ENCODE results near the gene NRROS. TPM values are rescaled to one million over a fixed set of nuclear protein-coding genes. Genes with fewer than 3 reads are reported as not detected.

Gene NRROS
- total RNA-seq, 1 experiment from 2014 or later: 0.99 TPM

DNA sequence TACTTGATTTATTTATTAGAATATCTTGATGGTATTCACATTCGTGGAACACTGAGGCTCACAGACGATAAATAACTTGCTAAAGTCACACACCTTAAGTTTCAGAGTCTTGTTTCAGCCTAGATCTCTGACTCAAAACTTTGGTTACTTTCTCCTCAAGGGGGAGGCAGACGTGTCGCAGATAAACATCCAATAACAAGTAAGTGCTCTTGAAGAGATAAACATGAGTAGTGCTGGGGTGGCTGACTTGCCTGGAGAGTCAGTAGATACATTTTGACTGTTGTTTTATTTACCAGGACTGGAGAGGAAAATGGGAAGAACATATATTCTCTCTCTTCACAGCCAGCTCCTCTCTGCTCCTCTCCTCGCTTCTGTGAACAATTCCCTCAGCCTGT is 39.8 kb upstream of the NRROS start:
- Mint-ChIP-seq H3K36me3 (ENCODE audit: insufficient read depth, unreplicated experiment) (no peaks in the 10 kb centered on the region), H3K27ac (ENCODE audit: unreplicated experiment) (no peak overlapping the region), H3K4me3 (ENCODE audit: low read depth, unreplicated experiment) (no peak overlapping the region), H3K4me1 (ENCODE audit: low read depth, unreplicated experiment) (no peaks in the 10 kb centered on the region), H3K27me3 (ENCODE audit: unreplicated experiment) (peaks cover 34% of the 10 kb centered on the region), H3K9me3 (ENCODE audit: low read depth, unreplicated experiment) (no peaks in the 10 kb centered on the region)
- CTCF ChIA-PET: no interaction called here
- no TSS peak for BruUV-seq (replicated peaks)
- no peak for DNase-seq
- TF ChIP-seq, protein P1, sequence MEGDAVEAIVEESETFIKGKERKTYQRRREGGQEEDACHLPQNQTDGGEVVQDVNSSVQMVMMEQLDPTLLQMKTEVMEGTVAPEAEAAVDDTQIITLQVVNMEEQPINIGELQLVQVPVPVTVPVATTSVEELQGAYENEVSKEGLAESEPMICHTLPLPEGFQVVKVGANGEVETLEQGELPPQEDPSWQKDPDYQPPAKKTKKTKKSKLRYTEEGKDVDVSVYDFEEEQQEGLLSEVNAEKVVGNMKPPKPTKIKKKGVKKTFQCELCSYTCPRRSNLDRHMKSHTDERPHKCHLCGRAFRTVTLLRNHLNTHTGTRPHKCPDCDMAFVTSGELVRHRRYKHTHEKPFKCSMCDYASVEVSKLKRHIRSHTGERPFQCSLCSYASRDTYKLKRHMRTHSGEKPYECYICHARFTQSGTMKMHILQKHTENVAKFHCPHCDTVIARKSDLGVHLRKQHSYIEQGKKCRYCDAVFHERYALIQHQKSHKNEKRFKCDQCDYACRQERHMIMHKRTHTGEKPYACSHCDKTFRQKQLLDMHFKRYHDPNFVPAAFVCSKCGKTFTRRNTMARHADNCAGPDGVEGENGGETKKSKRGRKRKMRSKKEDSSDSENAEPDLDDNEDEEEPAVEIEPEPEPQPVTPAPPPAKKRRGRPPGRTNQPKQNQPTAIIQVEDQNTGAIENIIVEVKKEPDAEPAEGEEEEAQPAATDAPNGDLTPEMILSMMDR (IDR thresholded peaks at IDR 0.05; ENCODE audit: unreplicated experiment): no peak
- intact Hi-C loops (cut with micrococcal nuclease; ENCODE audit: unreplicated experiment): loop anchor here (10.0 kb wide), 1 partner anchor 345 kb away; the partner anchor contains the start of gene NCBP2

DNA sequence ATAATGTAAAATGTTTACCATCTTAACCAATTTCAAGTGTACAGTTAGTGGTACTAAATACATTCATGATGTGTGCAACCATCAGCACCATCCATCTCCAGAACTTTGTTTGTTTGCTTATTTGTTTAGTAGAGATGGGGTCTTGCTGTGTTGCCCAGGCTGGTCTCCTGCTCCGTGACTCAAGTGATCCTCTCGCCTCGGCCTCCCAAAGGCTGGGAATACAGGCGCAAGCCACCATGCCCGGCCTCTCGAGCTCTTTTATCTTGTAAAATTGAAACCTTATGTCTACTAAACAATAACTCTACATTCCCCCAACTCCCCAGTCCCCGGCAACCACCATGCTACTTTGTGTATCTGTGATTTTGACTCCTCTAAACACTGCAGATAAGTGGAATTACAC is 39.1 kb upstream of the NRROS start:
- H3K27ac Mint-ChIP-seq (ENCODE audit: unreplicated experiment): no peak overlapping the region
- no peaks in the 10 kb centered on the region for H3K36me3 Mint-ChIP-seq (ENCODE audit: insufficient read depth, unreplicated experiment)
- no peaks in the 10 kb centered on the region for H3K4me1 Mint-ChIP-seq (ENCODE audit: low read depth, unreplicated experiment)
- H3K4me3 Mint-ChIP-seq (ENCODE audit: low read depth, unreplicated experiment): no peak overlapping the region
- intact Hi-C loops (cut with micrococcal nuclease; ENCODE audit: unreplicated experiment): loop anchor here (10.0 kb wide), 1 partner anchor 344 kb away; the partner anchor contains the start of gene NCBP2
- H3K9me3 Mint-ChIP-seq (ENCODE audit: low read depth, unreplicated experiment): no peaks in the 10 kb centered on the region
- BruUV-seq (replicated peaks): no TSS peak
- TF ChIP-seq, protein P1 (IDR thresholded peaks at IDR 0.05; ENCODE audit: unreplicated experiment): no peak
- H3K27me3 Mint-ChIP-seq (ENCODE audit: unreplicated experiment): peaks cover 40% of the 10 kb centered on the region
- CTCF ChIA-PET: no interaction called here
- no peak for DNase-seq

DNA sequence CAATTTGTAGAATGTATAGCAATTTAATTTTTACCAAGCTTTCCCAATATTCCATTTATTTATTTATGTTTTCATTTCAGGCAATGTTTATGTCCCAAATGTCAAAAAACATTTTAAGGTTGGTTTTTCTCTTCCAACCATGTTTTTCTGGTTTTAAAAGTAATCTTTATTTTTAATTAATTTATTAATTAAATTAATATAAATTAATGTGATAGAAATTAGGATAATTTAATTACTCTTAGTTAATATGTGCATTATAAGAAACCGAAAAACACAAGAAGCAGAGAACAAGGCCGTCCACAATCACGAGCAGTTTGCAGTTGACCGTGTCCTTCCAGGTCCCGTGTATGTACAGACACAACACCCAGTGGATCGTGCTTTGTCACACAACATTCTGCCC is 36.8 kb upstream of the NRROS start:
- TF ChIP-seq, protein P1 (IDR thresholded peaks at IDR 0.05; ENCODE audit: unreplicated experiment): no peak
- no peak overlapping the region for H3K4me3 Mint-ChIP-seq (ENCODE audit: low read depth, unreplicated experiment)
- CTCF ChIA-PET: interaction anchor here (0.6 to 0.7 kb wide), 2 partner anchors 495 to 851 kb away, joined by 3 to 7 read pairs; no protein-coding TSS in a partner anchor
- H3K27me3 Mint-ChIP-seq (ENCODE audit: unreplicated experiment): peaks cover 37% of the 10 kb centered on the region
- intact Hi-C loops (cut with micrococcal nuclease; ENCODE audit: unreplicated experiment): loop anchor here (10.0 kb wide), 1 partner anchor 342 kb away; the partner anchor contains the start of gene NCBP2
- no peak for DNase-seq
- no peak overlapping the region for H3K27ac Mint-ChIP-seq (ENCODE audit: unreplicated experiment)
- no TSS peak for BruUV-seq (replicated peaks)
- no peaks in the 10 kb centered on the region for H3K9me3 Mint-ChIP-seq (ENCODE audit: low read depth, unreplicated experiment)
- no peaks in the 10 kb centered on the region for H3K36me3 Mint-ChIP-seq (ENCODE audit: insufficient read depth, unreplicated experiment)
- no peaks in the 10 kb centered on the region for H3K4me1 Mint-ChIP-seq (ENCODE audit: low read depth, unreplicated experiment)

DNA sequence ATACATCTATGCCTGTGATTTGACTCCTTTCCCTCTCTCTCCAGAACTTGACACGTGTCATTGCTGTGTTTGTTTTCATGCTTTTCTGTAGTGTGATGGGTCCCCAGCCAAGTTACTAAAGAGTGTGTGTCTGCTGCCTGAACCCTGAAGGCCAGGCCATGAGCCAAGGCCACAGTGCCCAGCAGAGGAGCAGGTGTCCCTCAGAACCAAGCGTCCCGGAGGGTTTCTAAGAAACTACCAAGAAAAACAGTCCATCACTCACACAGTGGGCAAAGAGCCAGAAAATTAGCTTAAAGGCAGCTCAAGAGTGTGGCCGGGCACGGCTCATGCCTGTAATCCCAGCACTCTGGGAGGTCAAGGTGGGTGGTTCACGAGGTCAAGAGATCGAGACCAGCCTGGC is 35.8 kb upstream of the NRROS start:
- H3K9me3 Mint-ChIP-seq (ENCODE audit: low read depth, unreplicated experiment): no peaks in the 10 kb centered on the region
- DNase-seq: no peak
- peaks cover 37% of the 10 kb centered on the region for H3K27me3 Mint-ChIP-seq (ENCODE audit: unreplicated experiment)
- BruUV-seq (replicated peaks): no TSS peak
- H3K4me1 Mint-ChIP-seq (ENCODE audit: low read depth, unreplicated experiment): no peaks in the 10 kb centered on the region
- H3K36me3 Mint-ChIP-seq (ENCODE audit: insufficient read depth, unreplicated experiment): no peaks in the 10 kb centered on the region
- TF ChIP-seq, protein P1 (IDR thresholded peaks at IDR 0.05; ENCODE audit: unreplicated experiment): no peak
- no peak overlapping the region for H3K4me3 Mint-ChIP-seq (ENCODE audit: low read depth, unreplicated experiment)
- intact Hi-C loops (cut with micrococcal nuclease; ENCODE audit: unreplicated experiment): loop anchor here (10.0 kb wide), 1 partner anchor 341 kb away; the partner anchor contains the start of gene NCBP2
- CTCF ChIA-PET: interaction anchor here (0.5 to 0.6 kb wide), 2 partner anchors 23 to 87 kb away, joined by 3 to 4 read pairs; no protein-coding TSS in a partner anchor
- no peak overlapping the region for H3K27ac Mint-ChIP-seq (ENCODE audit: unreplicated experiment)
